SJSA1 (cell line): ENCODE measurements around the gene PI4KA. TPM values are rescaled to one million over a fixed set of nuclear protein-coding genes. Genes with fewer than 3 reads are reported as not detected.
"Not testable (repeated sequence)": the region's sequence is repeated elsewhere in the genome, so short reads cannot be mapped to it uniquely, and the experiment has no call there.

Experiments used
- DNase-seq, 2 experiments: peaks; one replicate each; pipeline ENCODE4 v3.0.0-alpha.2; 2015 to 2020; ENCODE audit warnings: low spot score in 2 of 2, low read depth in 1 of 2
- H3K27ac ChIP-seq: fragments of 250-450 bp; sonication (Bioruptor Pico); 2 replicates; pipeline ENCODE4 v1.5.1; 2020; ENCODE audit warnings: mild to moderate bottlenecking, moderate library complexity
- H3K27me3 ChIP-seq: fragments of 250-450 bp; sonication (Bioruptor Pico); replicated peaks from 2 replicates; pipeline ENCODE4 v1.5.1; 2020; ENCODE audit warnings: mild to moderate bottlenecking, moderate library complexity
- H3K36me3 ChIP-seq: fragments of 250-450 bp; sonication (Bioruptor Pico); 2 replicates; pipeline ENCODE4 v1.5.1; 2020; ENCODE audit warnings: mild to moderate bottlenecking
- H3K4me1 ChIP-seq: fragments of 250-450 bp; sonication (Bioruptor Pico); replicated peaks from 2 replicates; pipeline ENCODE4 v1.6.1; 2021; ENCODE audit warnings: mild to moderate bottlenecking
- H3K4me3 ChIP-seq: fragments of 250-450 bp; sonication (Bioruptor Pico); 2 replicates; pipeline ENCODE4 v1.5.1; 2020; ENCODE audit warnings: mild to moderate bottlenecking
- H3K9me3 ChIP-seq: fragments of 250-450 bp; sonication (Bioruptor Pico); replicated peaks from 2 replicates; pipeline ENCODE4 v1.5.1; 2020; ENCODE audit warnings: mild to moderate bottlenecking
- total RNA-seq: library from RNA; depleted of rRNA; stranded (reverse); fragments of >200 nt; shearing (Covaris generic); gene quantifications from 2 replicates; pipeline ENCODE4 v1.2.3, GENCODE V29; 2014; rRNA removed

The PI4KA gene
- total RNA-seq, 1 experiment from 2014 or later = 29.6 TPM

GRCh38 chr22:20663137-20663828 is 195.3 kb downstream of the PI4KA start:
- H3K4me1 ChIP-seq = no peaks in the 10 kb centered on the region
- no peak for DNase-seq
- no peaks in the 10 kb centered on the region for H3K9me3 ChIP-seq
- no peaks in the 10 kb centered on the region for H3K36me3 ChIP-seq
- H3K27me3 ChIP-seq = peaks cover 15% of the 10 kb centered on the region
- H3K27ac ChIP-seq = no peak overlapping the region
- H3K4me3 ChIP-seq = no peak overlapping the region

GRCh38 chr22:20662524-20663036 is 196.0 kb downstream of the PI4KA start:
- not testable (repeated sequence) for H3K36me3 ChIP-seq, H3K4me3 ChIP-seq, H3K9me3 ChIP-seq, H3K4me1 ChIP-seq, DNase-seq, H3K27ac ChIP-seq
- H3K27me3 ChIP-seq = peaks cover 15% of the 10 kb centered on the region

DNA sequence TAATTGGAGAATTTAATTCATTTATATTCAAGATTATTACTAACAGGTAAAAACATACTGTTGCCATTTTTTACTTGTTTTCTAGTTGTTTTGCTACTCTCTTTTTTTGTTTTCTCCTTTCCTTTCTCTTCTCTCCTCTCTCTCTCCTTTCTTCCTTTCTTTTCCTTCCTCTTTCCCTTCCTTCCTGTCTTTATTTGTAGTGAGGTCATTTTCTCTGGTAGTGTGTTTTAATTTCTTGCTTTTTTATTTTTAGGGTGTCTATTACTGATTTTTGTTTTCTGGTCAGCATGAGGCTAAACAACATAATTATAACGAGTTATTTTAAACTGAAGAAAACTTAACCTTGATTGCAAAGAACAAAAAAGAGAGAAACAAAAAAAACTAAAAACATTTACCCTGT is 197.1 kb downstream of the PI4KA start:
- Histone ChIP-seq H3K9me3 (no peaks in the 10 kb centered on the region), H3K4me3 (no peak overlapping the region), H3K4me1 (no peaks in the 10 kb centered on the region), H3K36me3 (no peaks in the 10 kb centered on the region), H3K27ac (no peak overlapping the region), H3K27me3 (peaks cover 15% of the 10 kb centered on the region)
- DNase-seq = no peak

DNA sequence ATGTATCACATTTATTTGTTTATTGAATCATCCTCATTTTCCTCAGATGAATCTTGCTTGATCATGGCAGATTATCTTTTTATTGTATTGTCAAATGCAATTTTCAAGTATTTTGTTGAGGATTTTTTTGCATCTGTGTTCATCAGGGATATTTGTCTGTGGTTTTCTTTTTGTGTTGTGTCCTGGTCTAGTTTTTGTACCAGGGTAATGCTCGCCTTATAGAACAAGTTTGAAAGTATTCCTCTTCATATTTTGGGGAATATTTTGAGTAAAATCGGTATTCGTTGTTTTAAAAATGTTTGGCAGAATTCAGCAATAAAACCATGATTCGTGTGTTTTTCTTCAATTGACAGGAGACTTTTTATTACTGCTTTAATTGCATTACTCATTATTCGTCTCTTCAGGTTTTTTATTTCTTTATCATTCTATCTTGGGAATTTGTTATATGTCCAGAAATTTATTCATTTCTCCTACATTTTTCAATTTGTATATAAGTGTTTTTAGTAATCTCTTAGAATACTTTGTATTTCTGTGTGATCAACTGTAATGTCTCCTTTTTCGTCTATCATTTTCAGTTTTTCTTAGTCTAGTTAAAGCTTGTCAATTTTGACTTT is 198.1 kb downstream of the PI4KA start:
- Histone ChIP-seq H3K27ac (no peak overlapping the region), H3K4me3 (no peak overlapping the region), H3K4me1 (no peaks in the 10 kb centered on the region), H3K36me3 (no peaks in the 10 kb centered on the region), H3K9me3 (no peaks in the 10 kb centered on the region), H3K27me3 (peaks cover 15% of the 10 kb centered on the region)
- no peak for DNase-seq

DNA sequence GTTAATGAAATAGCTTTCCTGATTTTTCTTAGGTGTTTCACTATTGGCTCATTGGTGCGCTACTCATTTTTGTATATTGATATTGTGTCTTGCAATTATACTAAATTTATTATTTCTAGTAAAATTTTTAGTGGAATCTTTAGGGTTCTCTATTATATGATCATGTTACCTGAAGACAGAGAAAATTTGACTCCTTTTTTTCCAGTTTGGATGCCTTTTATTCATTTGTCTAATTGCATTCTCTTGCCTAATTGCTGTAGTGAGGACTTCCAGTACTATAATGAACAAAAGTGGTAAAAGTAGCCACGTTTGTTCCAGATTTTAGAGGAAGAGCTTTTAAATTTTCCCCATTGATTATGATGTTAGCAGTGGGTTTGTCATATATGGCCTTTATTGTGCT is 198.7 kb downstream of the PI4KA start:
- no peak for DNase-seq
- no peaks in the 10 kb centered on the region for H3K9me3 ChIP-seq
- H3K4me3 ChIP-seq = no peak overlapping the region
- peaks cover 15% of the 10 kb centered on the region for H3K27me3 ChIP-seq
- H3K36me3 ChIP-seq = no peaks in the 10 kb centered on the region
- no peak overlapping the region for H3K27ac ChIP-seq
- H3K4me1 ChIP-seq = no peaks in the 10 kb centered on the region

- H3K4me1 ChIP-seq = no peaks in the 10 kb centered on the region
- peaks cover 15% of the 10 kb centered on the region for H3K27me3 ChIP-seq
- no peaks in the 10 kb centered on the region for H3K9me3 ChIP-seq
- no peak for DNase-seq
- no peak overlapping the region for H3K4me3 ChIP-seq
- no peak overlapping the region for H3K27ac ChIP-seq
- no peaks in the 10 kb centered on the region for H3K36me3 ChIP-seq
These were observed 199.4 kb downstream of the PI4KA start for GRCh38 chr22:20659258-20659657.

DNA sequence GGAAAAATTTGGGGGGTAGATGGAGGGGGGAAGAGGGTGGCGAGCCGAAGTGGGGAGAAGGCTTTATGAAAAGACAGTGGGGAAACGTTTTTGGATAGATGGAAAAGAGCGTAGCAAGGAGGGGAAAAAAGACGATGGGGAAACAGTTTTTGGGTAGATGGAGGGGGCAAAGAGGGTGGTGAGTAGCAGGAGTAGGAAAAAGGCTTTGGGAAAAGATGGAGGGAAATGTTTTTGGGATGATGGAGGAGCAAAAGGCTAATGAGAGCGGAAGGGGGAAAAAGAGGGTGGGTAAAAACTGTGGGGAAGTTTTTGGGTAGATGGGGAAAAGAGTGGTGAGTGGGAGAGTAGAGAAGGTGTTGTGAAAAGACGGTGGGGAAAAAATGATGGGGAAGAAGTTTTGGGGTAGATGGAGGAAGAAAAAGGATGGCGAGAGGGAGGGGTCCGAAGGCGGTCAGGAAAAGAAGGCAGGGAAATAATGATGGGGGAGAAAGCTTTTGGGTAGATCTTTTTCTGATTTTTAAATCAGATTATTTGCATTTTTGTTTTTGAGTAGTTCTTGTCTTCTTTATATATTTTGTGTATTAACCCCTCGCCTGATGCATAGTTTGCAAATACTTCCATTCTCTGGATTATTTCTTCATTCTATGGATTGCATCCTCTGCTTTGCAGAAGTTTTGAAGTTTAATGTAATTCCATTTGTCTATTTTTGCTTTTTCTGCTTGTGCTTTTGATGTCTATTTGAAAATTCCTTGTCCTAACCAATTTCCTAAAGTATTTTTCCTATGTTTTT is 200.0 kb downstream of the PI4KA start:
- DNase-seq = no peak
- Histone ChIP-seq H3K4me3 (no peak overlapping the region), H3K36me3 (no peaks in the 10 kb centered on the region)

GRCh38 chr22:20657963-20658362 is 200.6 kb downstream of the PI4KA start:
- no peak for DNase-seq
- Histone ChIP-seq H3K9me3 (no peaks in the 10 kb centered on the region), H3K4me1 (no peaks in the 10 kb centered on the region), H3K4me3 (no peak overlapping the region), H3K27ac (no peak overlapping the region), H3K36me3 (no peaks in the 10 kb centered on the region), H3K27me3 (peaks cover 15% of the 10 kb centered on the region)

More for the DNA sequence above, 200.0 kb downstream of the PI4KA start:
- Histone ChIP-seq H3K27ac (no peak overlapping the region), H3K9me3 (no peaks in the 10 kb centered on the region), H3K4me1 (no peaks in the 10 kb centered on the region), H3K27me3 (peaks cover 15% of the 10 kb centered on the region)

Other genes with a start within 250 kb of the PI4KA start
- not detected in 2 replicates for gene SERPIND1, start 84.7 kb downstream of the PI4KA start, total RNA-seq
- gene SNAP29, start 196 bp upstream of the PI4KA start, total RNA-seq = 10.4 and 17.2 TPM in 2 replicates
- 49.0 and 53.9 TPM in 2 replicates for gene CRKL, start 58.6 kb upstream of the PI4KA start, total RNA-seq
- gene AIFM3, start 108.4 kb upstream of the PI4KA start, total RNA-seq = not detected in 2 replicates
- 15.9 and 21.9 TPM in 2 replicates for gene LZTR1, start 123.5 kb upstream of the PI4KA start, total RNA-seq
- gene THAP7, start 143.3 kb upstream of the PI4KA start, total RNA-seq = 49.0 and 51.1 TPM in 2 replicates
- gene P2RX6, start 156.4 kb upstream of the PI4KA start, total RNA-seq = 0.05 and 0.16 TPM in 2 replicates
- not detected in 2 replicates for gene SLC7A4, start 173.8 kb upstream of the PI4KA start, total RNA-seq
- gene LRRC74B, start 187.1 kb upstream of the PI4KA start, total RNA-seq = not detected in 2 replicates